ENCODE results near the gene NDUFS7. TPM values are rescaled to one million over a fixed set of nuclear protein-coding genes. Genes with fewer than 3 reads are reported as not detected.
"Not testable (repeated sequence)": the region's sequence is repeated elsewhere in the genome, so short reads cannot be mapped to it uniquely, and the experiment has no call there.

The NDUFS7 gene
- total RNA-seq, 1 donor from 2014 or later, result 159 TPM

GRCh38 chr19:1416014-1416841 is 32.5 kb downstream of the NDUFS7 start:
- no peak for DNase-seq (ENCODE audit: extremely low read depth, low read depth, low spot score)

DNA sequence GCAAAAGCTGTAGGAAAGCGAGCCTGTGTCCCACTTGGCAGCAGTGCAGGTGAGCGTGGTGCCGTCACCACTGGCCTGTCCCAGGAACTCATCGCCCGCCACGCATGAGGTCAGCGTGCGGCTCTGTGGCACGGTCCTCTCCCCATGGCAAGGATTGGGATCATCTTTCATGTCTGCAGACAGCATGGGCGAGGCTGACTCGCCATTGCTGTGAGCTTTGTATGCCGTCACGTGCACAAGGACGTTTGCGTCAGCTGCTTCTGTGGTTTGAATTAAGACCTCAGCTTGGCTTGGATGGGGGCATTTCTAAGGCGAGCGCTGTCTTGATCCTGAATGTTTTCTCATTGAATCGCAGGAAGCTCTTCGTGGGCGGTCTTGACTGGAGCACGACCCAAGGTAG is 33.4 kb downstream of the NDUFS7 start:
- no peak for DNase-seq (ENCODE audit: extremely low read depth, low read depth, low spot score)

DNA sequence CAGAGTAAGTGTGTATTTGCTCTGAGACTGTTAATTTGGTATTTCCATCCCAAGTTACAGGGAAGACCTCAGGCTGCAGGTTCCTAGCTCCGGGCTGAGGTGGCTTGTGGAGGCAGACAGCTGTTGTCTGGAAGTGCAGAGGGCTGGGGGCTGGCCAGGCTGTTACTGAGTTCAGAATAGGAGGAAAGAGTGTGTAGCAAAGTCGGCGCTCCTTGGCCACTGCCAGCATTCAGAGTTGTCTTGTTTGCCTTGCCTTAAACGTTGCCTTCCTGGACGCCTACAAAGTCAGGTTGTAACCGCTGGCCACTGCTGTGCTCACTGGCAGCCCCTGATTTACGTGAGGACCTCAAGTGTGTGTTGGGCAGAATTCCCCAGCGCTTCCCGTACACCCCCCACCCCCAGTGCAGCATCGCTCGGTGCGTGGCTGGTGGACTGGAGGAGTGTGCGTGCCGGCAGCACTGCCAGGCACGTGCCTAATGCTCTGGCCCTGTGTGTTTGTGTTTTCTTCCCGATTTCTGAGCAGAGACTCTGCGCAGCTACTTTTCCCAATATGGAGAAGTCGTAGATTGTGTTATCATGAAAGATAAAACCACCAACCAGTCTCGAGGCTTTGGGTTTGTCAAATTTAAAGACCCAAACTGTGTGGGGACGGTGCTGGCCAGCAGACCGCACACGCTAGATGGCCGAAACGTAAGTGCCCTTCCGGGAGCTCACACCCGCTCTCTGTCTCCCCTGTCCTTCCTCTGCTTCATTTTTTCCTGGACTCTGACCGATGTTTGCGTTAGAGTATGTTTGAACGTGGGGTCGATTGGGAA is 34.2 kb downstream of the NDUFS7 start:
- no peak for DNase-seq (ENCODE audit: extremely low read depth, low read depth, low spot score)

DNA sequence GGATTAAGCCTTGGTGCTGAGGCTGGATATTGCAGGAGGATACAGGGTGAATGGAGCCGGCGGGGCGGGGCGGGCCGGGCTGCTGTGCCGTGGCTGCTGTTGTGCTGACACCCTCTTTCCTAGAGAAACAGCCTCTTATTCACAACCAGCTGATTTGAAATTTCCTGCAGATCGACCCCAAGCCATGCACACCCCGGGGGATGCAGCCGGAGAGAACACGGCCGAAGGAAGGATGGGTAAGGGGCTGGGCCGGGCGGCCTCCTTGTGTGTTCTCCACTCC is 34.7 kb downstream of the NDUFS7 start:
- DNase-seq (ENCODE audit: extremely low read depth, low read depth, low spot score), result no peak

- no peak for DNase-seq (ENCODE audit: extremely low read depth, low read depth, low spot score)
These were observed 35.4 kb downstream of the NDUFS7 start for GRCh38 chr19:1418951-1419738.

DNA sequence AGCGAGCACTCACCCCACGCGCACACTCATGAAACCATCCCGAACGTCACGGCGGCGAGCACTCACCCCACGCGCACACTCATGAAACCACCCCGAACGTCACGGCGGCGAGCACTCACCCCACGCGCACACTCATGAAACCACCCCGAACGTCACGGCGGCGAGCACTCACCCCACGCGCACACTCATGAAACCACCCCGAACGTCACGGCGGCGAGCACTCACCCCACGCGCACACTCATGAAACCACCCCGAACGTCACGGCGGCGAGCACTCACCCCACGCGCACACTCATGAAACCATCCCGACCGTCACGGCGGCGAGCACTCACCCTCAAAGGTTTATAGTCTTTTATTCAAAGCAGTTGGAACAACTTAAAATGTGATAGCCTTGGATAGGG is 36.4 kb downstream of the NDUFS7 start:
- not testable (repeated sequence) for DNase-seq (ENCODE audit: extremely low read depth, low read depth, low spot score)

DNA sequence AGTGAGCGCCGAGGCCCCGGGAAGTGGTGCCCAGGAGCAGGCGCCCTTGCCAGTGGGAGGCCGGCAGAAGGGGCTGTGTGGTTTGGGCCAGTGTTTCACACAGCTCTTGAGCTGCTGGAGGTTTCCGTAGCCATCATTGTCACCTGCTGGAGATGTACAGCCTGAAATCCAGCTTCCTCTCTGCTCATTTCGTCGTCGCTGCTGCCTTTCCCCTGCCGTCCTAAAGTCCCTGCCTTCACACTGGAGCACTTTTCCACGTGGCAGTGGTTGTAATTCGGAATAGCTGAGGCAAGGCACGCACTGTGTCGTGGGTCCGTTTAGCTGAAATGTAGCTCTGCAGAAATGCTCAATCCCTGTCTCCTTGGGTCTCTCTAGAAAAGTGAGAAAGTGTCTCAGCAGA is 36.9 kb downstream of the NDUFS7 start:
- no peak for DNase-seq (ENCODE audit: extremely low read depth, low read depth, low spot score)

GRCh38 chr19:1421218-1421957 is 37.7 kb downstream of the NDUFS7 start:
- DNase-seq (ENCODE audit: extremely low read depth, low read depth, low spot score), result no peak

- no peak for DNase-seq (ENCODE audit: extremely low read depth, low read depth, low spot score)
These were observed 38.2 kb downstream of the NDUFS7 start for GRCh38 chr19:1421958-1422305.

DNA sequence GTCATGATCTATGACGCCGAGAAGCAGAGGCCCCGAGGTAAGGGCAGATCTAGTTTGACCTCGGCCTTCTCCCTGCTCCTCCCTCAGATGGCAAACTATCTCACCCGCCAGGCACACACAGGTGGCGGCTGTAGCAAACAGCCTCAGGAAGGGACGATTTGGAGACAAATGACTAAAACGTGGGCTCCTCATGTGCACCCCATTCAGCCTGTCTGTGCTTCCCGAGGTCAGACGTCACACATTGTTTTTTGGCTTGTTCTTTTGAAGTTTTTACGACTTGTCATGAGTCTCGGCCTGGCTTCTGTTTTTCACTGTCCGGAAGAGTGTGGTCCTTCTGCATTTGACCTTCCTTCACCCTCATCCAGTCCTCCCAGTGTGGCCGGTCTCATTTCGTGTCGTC is 38.7 kb downstream of the NDUFS7 start:
- DNase-seq (ENCODE audit: extremely low read depth, low read depth, low spot score), result no peak

DNA sequence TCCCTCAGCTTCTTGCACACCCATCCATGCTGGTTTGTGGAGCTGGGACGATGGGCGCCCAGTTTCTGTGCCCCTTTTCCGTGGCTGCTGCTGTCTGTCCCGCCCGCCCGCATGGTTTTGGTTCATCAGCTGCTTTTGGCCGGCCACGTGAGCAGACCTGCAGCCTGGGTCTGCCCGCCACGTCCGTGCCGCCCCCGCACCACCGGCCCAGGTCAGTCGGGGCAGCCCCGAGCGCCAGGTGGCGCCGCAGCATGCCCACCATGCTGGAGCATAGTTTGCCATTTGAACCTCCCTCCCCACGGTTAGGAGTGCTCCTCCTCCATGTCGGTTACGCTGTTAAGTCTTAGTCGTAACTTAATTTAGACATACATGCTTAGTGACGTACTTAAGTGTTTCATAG is 39.2 kb downstream of the NDUFS7 start:
- no peak for DNase-seq (ENCODE audit: extremely low read depth, low read depth, low spot score)

DNA sequence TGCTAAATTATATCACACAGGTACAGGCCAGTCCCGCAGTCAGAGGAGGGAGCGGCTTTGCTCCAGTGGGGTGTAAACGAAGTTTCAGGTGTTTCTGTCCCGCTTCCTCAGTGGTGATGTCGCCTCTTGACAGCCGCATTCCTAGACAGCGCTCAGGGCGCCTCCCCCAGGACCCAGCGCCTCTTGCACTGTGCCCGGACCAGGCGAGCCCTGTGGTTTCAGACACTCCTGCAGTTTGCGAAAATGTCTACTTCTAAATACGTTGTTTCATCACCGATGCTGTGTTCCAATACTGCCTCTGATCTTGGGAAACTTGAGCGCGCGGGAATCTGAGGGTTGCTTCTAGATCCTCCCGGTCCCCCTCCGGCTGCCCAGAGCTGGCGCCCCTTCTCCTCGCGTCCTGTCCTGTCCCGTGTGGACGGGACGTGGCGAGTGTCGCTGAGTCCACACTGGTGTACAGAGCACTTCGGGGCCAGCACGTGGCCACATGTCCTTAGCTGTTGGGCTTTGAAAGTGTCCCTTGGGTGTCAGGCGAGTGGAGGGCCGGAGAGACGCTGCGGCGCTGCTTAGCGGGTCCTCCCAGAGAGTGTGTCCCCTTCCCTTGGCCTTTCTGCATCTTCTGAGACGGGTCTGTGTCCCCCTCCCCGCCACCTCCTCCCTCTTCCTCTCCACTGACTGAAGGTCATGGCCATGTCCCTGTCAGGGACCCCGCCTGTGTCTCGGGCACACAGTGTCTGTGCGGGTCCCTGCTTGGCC is 39.9 kb downstream of the NDUFS7 start:
- no peak for DNase-seq (ENCODE audit: extremely low read depth, low read depth, low spot score)

- no peak for DNase-seq (ENCODE audit: extremely low read depth, low read depth, low spot score)
These were observed 40.7 kb downstream of the NDUFS7 start for GRCh38 chr19:1424192-1424955.

- DNase-seq (ENCODE audit: extremely low read depth, low read depth, low spot score), result no peak
These were observed 41.6 kb downstream of the NDUFS7 start for GRCh38 chr19:1425102-1425837.

GRCh38 chr19:1425902-1426301 is 42.2 kb downstream of the NDUFS7 start:
- no peak for DNase-seq (ENCODE audit: extremely low read depth, low read depth, low spot score)

GRCh38 chr19:1426736-1427135 is 43.0 kb downstream of the NDUFS7 start:
- no peak for DNase-seq (ENCODE audit: extremely low read depth, low read depth, low spot score)

DNA sequence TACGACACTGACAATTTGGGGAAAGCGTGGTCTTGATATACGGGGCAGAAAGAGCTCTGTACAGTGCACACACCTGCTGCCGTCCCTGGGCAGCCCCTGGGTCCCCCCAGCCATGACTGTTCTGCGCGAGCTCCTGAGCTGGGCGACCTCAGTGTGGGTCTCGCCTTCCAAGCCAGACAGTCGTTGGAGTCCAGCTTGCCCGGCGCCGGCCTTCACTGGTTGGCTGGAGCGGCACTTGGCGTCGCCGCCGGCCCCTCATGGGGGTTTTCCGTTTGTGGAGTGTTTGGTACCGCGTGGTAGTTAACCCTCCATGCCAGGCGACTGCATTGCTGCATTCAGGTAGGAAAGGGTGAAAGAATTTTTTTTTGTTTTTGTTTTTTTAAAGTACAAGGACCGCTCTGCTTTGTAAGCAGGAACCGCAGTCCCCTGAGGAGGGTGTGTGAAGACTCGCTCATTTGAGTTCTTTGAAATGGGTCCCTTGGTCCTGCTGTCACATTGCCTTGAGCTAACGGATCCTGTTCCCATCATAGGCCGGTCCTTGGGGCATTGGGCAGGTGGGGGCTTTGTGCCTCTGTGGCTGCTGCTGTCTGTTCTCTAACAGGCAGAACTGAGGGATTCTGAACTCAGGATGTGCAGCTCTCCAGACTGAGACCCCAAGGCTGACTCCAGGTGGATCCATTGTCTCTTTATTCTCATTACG is 43.7 kb downstream of the NDUFS7 start:
- no peak for DNase-seq (ENCODE audit: extremely low read depth, low read depth, low spot score)

- DNase-seq (ENCODE audit: extremely low read depth, low read depth, low spot score), result no peak
These were observed 45.2 kb downstream of the NDUFS7 start for GRCh38 chr19:1428738-1429391.
